Astrocyte (in vitro differentiated cells and primary cell): ENCODE results near the gene HS6ST3.

Experiments used
- EZH2 ChIP-seq: IDR thresholded peaks from 2 replicates; pipeline ENCODE4 v1.6.1; 2012; ENCODE audit warnings: mild to moderate bottlenecking, low read length, inconsistent platforms; ENCODE audit not compliant: insufficient read depth
- TF ChIP-seq, protein P1 (sequence below): IDR thresholded peaks from 2 replicates; pipeline ENCODE4 v1.5.1; 2011; ENCODE audit warnings: low read depth, mild to moderate bottlenecking, inconsistent platforms, low read length, moderate library complexity; ENCODE audit not compliant: insufficient read depth

DNA sequence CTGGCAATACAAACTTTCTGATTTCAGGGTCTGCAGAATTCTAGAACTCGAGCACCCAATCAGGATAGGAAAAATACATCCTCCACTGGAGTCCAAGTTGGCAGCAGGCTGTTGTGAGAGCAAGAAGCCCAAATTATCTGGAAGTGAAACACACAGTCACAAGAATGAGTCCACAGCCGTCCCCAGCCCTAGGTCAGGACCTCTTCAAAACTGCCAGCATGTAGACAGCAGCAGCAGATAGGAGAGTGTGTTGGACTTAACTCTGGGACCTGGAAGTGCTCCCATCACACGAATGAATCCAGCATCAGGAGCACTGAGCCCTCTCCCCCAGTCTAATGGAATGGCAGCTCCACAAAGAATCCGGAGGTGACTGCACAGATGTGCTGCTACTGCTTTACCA is 483.7 kb downstream of the HS6ST3 start:
- TF ChIP-seq, protein P1, sequence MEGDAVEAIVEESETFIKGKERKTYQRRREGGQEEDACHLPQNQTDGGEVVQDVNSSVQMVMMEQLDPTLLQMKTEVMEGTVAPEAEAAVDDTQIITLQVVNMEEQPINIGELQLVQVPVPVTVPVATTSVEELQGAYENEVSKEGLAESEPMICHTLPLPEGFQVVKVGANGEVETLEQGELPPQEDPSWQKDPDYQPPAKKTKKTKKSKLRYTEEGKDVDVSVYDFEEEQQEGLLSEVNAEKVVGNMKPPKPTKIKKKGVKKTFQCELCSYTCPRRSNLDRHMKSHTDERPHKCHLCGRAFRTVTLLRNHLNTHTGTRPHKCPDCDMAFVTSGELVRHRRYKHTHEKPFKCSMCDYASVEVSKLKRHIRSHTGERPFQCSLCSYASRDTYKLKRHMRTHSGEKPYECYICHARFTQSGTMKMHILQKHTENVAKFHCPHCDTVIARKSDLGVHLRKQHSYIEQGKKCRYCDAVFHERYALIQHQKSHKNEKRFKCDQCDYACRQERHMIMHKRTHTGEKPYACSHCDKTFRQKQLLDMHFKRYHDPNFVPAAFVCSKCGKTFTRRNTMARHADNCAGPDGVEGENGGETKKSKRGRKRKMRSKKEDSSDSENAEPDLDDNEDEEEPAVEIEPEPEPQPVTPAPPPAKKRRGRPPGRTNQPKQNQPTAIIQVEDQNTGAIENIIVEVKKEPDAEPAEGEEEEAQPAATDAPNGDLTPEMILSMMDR = no peak
- TF ChIP-seq EZH2 = no peak
